IMR-90 (cell line): ENCODE measurements around the gene CXorf49. TPM values are rescaled to one million over a fixed set of nuclear protein-coding genes. Genes with fewer than 3 reads are reported as not detected.

Source experiments
- MAFK ChIP-seq: IDR thresholded peaks from 2 replicates; pipeline ENCODE4 v1.6.1; 2012; ENCODE audit warnings: low read depth, low read length, improper control_type of control experiment
- POLR2A ChIP-seq: IDR thresholded peaks from 2 replicates; pipeline ENCODE4 v1.6.1; 2012; ENCODE audit warnings: mild to moderate bottlenecking, low read depth, low read length
- RAD21 ChIP-seq: IDR thresholded peaks from 2 replicates; pipeline ENCODE4 v1.6.1; 2012; ENCODE audit warnings: low read length, improper control_type of control experiment
- RFX5 ChIP-seq: IDR thresholded peaks from 2 replicates; pipeline ENCODE4 v1.8.0; 2012; ENCODE audit warnings: low read depth, mild to moderate bottlenecking, low read length, moderate library complexity
- SMC3 ChIP-seq: fragments of 150-350 bp; IDR thresholded peaks from 2 replicates; pipeline ENCODE4 v1.6.1; 2016; ENCODE audit warnings: low read depth, mild to moderate bottlenecking, antibody characterized with exemption, low read length, moderate library complexity
- polyA plus RNA-seq, 3 experiments: library from polyadenylated mRNA; depleted of rRNA; stranded (reverse); fragments of >200 nt; gene quantifications; 2 replicates each; pipeline ENCODE4 v1.2.3, GENCODE V29; 2012; ENCODE audit warnings: low replicate concordance in 1 of 3
- total RNA-seq: library from RNA; depleted of rRNA; stranded (reverse); fragments of >200 nt; gene quantifications from 2 replicates; pipeline ENCODE4 v1.2.3, GENCODE V29; 2012
- TF ChIP-seq, protein P1 (sequence below): conservative IDR thresholded peaks from 2 replicates; pipeline ENCODE4 v1.5.1; 2012; ENCODE audit warnings: mild to moderate bottlenecking, low read depth, low read length, improper control_type of control experiment

The CXorf49 gene
- total and polyA plus RNA-seq, 2 of the 4 experiments (the other 2 are of a cell fraction): not detected

DNA sequence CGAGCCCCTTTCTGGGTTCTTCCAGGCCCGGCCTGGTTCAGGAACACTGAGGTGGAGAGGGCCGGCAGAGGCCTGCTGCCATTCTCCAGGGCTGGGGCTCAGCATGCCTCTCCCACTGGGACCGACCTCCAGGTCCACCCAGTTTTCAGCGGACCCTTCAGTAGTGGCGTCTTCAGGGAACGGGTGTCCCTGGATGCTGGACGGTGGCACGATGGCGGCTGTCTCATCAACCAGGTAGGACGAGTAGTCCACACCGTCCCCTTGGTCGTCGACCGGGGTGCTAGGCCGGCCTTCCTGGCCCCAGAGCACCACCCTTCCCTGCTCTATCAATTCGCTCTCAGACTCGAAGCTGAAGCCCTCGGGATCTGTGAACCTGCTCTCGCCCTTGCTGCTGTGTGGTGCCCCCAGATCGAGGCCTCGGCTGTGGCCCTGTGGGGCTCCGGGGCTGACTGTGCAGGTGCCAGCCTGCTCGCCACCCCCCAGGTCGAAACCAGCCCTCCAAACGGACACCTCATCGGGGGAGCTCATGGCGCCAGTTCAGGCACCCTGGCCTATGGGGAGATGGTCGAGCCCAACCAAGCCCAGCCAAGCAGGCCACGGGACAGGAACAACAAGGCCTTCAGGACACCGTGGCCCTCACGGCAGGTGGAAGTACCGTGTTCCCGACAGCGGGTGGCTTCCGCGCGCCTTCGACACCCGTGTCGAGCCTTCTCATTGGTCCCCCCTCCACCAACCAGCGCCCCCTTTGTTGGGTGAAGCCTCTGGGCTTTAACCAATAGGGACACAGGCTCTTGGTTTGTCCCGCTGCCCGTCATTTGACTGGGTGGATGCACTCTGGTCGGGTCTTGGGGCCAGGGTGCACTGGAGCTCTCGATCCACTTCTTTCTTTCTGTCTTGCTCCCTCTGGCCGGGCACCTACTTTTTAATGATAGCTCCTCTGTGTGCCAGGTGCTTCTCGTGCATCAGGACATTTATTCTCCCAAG lies 51.6 kb downstream of the CXorf49 start (continued):
- TF ChIP-seq, protein P1, sequence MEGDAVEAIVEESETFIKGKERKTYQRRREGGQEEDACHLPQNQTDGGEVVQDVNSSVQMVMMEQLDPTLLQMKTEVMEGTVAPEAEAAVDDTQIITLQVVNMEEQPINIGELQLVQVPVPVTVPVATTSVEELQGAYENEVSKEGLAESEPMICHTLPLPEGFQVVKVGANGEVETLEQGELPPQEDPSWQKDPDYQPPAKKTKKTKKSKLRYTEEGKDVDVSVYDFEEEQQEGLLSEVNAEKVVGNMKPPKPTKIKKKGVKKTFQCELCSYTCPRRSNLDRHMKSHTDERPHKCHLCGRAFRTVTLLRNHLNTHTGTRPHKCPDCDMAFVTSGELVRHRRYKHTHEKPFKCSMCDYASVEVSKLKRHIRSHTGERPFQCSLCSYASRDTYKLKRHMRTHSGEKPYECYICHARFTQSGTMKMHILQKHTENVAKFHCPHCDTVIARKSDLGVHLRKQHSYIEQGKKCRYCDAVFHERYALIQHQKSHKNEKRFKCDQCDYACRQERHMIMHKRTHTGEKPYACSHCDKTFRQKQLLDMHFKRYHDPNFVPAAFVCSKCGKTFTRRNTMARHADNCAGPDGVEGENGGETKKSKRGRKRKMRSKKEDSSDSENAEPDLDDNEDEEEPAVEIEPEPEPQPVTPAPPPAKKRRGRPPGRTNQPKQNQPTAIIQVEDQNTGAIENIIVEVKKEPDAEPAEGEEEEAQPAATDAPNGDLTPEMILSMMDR: no peak
- TF ChIP-seq MAFK (no peak), RAD21 (no peak), POLR2A (no peak), SMC3 (no peak), RFX5 (no peak)
